T1000 (cell line): Measurements from ENCODE around the gene ANOS1.
"Not testable (repeated sequence)": the region's sequence is repeated elsewhere in the genome, so short reads cannot be mapped to it uniquely, and the experiment has no call there.

Experiments
- DNase-seq: peaks from one replicate; lab custom pipeline; 2025; ENCODE audit warnings: mixed read lengths; lab: John Stamatoyannopoulos, UW

The ANOS1 gene

DNA sequence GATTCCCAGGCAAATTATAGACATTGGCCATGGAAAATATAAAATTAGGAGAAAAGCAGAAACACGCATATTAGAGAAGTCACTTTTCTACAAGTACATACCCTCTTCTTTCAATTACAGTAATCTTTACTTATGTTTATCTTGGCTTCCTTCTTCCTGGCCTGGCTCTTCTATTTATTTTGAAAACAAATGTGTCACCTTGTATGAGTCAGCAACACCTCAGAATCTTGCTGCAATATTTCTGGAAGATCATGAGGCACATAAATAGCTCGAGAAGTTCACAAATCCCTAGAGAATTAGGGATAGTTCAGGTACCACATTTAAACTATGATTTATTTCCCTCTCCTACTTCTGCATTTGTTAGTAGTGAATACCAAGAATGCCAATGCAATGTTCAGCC, 124.6 kb downstream of the ANOS1 start:
- peak; percentile 4 for DNase-seq

DNA sequence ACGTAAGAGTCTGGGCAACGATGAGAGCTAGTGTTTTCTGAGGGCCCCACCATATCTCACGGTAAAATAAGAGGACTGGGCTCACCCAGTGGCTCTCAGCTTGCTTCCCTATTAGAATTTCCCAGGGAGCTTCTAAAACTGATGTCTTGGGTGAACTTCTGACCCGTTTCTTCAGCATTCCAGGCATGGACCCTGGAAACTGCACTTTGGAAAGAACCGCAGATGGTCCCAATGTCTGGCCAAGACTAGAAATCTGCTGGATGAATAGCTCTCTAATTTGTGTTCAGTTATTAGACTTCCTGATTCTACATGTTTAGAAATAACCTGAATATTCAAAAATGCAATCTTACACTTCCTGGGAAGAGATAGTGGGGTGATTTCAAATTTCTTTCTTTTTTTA, 127.8 kb downstream of the ANOS1 start:
- no peak for DNase-seq

DNA sequence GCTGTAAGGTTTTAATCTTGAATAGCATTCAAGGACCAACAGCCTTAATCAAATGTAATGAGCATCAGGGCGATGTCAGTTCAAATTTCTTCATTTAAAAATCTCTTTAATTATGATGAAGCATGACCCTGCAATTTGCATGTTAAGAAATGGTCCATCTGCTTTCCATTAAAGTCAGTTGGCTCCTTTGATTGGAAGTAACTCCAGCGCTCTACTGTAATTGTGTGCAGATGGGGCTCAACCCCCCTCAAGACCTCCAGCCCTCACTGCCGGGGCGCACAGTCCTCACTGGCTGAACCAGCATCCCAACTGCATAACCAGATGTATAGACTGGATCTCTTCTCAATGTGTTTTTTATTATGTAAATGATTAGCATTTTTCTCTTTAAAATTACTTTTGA, 140.4 kb downstream of the ANOS1 start:
- no peak for DNase-seq

DNA sequence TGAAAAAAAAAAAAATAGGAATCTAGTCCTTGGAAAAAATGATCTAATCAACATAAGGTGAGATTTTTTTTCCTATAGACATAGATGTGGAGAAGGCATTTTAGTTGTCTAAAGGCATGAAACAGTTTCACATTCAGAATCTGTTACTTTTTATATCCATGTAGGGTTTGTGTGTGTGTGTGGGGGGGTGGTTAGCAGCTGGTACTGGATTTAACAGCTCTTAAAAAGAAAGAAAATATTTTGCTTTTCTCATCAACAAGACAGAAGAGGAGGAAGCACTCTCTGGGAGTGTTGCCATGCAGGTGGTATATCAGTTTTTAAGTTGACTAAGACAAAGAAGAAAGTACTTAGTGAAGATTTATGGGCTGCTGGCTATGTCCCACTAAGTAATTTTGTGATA, 145.0 kb downstream of the ANOS1 start:
- DNase-seq = no peak

DNA sequence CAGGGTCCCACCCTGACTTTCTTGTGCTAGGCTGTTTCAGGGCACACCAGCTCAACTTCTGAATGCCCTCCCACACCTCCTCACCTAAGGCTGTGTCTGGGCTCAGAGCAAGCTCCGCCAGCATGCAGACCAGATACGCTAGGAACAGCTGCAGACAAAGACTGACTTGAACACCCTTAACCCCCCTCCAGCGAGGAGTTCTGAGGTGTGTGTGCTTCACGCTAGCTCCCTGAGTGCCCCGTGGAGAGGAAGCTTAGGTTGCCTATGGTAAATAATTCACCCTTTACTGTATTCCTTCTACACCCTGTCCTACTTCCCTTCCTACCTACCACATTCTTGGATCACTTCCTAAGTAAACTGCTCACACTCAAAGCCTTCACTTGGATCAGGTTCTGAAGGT, 152.3 kb downstream of the ANOS1 start:
- DNase-seq = no peak

DNA sequence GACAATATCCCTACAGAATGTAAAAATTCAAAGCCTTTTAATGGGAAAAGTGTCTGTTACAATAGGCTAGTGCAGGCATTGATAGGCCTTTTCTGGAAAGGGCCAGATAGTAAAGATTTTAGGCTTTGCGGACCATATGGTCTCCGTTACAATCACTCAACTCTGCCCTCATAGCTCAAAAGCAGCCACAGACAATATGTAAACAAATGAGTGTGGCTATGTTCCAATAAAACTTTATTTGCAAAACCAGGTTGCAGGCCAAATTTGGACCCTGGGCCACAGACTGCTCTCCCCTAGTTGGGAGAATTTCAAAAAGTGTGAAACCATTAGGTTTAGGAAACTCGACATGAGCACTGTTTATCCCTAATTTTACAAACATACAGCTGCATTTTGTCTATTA, 155.1 kb downstream of the ANOS1 start:
- no peak for DNase-seq

DNA sequence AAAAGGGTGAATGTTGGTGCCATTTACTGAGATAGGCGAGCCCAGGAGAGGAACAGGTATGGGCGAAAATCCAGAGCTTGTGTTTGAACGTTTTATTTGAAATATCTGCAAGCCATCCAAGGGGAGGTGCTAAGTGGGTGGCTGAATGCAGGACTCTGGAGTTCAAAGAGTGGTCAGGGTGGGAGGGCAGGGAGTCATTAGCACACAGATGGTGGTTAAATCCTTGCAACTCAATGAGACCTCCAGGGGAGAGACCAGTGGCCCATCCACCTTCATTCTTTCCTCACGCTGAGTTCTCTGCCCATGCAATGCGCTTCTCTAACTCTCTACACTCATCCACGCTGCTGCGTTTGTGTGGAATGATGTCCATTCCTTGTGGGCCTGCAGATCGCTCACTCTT, 166.2 kb downstream of the ANOS1 start:
- DNase-seq = no peak

DNA sequence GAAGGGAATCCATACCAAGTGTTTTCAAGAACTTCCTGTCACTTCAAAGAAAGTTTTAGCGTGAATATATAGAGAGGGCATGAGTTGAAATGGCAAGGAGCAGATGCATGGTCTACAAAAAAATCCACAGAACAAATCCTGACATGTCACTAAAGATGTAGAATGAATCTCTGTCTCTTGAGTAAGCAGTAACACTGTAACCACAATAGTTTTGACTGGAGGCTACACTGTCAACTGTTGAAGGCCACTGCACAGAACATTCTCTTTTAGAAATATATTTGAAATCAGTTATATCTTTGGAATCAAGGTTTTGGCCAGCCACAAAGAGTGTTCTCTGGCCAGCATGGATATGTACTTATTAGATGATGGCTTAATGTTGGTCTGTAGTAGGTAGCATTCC, 183.5 kb downstream of the ANOS1 start:
- DNase-seq = no peak

DNA sequence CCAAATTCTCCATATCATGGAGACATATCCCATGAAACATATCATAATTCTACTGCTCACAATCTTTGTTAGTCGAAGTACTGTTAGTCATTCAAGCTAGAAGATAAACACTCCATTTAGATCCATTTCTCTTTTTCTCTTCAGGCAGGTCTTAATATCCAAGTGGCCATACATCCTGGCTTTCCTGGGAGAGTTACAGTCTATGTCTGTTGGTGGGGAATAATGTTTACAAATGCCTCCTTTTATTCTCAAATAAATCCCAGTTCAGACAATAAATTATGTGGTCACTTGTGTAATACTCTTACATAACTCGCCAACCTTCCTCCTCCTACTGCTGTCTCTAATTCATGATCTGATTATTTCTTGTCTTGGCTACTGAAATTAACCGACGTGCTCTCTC, 185.2 kb downstream of the ANOS1 start:
- no peak for DNase-seq

DNA sequence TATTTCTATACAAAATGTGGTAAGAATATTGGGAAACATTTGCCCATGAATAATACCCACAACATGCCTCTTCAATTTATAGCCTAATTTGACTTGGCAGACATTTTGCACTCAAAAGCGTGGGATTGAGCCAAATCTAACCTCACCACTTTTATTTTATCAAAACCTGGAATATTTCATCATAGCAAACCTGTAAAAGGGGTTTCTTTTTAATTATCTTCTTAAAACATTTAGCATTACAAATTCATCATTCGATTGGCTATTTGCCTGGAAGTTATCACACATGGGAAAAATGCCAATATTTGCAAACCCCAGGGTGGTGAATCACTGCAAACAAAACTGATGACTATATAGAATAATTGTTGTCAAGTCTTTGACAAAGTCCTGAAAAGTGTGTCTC, 211.1 kb downstream of the ANOS1 start:
- no peak for DNase-seq

DNA sequence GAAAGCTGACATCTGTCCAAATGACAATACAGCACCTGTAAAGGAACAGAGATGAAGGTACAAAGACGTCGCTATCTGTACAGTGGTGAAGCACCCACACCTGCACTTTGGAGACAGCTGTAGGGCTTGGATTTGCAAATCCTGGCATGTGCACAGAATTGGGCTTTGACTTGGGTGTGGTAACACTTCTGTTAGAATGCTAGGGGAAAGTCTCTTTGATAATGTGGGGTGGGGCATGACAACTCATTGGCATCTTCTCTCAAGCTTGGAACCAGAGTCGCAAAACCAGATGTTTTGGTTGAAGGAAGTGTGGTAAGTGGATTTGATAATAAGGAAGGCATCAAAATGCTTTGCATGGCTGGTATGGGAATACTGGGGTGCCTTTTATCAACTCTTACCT, 211.8 kb downstream of the ANOS1 start:
- DNase-seq = no peak

DNA sequence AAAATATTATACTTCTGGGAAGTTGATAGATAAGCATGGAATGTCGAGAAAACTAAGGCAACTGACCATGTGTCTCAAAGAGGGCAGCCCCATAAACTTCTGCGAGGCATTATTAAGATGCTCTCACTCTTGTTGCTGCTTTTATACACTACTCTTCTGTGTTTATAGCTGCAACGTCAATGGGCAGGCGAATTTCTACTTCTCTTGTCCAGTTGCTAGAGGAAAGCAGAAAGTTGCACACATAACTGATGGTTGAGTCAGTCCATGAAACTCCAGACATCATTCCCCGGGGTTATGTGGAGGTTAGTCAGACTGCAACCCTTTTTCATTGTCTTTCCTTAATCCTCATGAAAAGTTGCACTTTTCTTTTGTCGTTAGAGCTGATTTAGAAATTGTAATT, 227.5 kb downstream of the ANOS1 start:
- no peak for DNase-seq

DNA sequence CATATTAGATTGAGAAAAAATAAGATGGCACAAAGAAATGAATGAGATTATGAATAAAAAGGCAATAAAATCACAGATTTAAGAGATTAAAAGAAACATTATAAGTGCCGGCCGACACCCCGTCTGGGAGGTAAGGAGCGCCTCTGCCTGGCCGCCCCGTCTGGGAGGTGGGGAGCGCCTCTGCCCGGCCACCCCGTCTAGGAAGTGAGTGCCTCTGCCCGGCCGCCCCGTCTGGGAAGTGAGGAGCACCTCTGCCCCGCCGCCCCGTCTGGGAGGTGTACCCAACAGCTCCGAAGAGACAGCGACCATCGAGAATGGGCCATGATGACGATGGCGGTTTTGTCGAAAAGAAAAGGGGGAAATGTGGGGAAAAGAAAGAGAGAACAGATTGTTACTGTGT, 229.8 kb downstream of the ANOS1 start:
- not testable (repeated sequence) for DNase-seq

DNA sequence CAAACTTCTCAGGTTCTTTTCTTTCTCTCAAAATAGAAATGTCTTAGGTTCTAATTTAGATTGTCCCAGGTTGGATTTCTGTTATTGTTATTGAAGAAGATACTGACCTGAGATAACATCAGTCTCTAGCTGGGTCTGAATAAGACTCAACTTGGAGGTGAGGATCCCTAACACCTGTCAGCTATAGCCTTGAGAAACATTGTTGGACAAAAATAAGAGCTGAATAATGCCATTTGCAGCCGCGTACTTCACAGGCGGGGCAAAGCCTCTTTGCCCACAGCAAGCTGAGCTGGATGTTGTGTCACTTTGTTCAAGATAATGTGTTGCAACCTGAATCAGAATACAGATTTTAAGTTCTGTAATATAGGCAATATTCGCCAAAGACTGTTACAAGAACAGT, 231.7 kb downstream of the ANOS1 start:
- no peak for DNase-seq

DNA sequence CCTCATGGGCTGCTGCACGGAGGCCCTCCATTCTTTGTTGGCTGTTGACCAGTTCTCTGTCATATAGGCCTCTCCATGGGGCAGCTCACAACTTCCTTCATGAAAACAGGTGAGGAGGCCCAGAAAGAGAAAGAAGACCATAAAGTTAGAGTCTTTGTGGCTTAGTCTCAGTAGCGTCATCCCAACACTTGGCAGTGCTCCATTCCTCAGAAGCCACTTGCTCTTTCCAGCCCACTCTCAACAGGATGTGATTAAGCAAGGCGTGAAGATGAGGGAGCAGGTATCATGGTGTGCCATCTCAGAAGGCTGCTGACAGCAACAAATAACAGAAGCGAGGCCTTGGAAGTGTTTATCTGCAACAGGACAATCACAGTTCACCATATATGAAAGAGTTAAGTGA, 236.9 kb downstream of the ANOS1 start:
- not testable (repeated sequence) for DNase-seq

DNA sequence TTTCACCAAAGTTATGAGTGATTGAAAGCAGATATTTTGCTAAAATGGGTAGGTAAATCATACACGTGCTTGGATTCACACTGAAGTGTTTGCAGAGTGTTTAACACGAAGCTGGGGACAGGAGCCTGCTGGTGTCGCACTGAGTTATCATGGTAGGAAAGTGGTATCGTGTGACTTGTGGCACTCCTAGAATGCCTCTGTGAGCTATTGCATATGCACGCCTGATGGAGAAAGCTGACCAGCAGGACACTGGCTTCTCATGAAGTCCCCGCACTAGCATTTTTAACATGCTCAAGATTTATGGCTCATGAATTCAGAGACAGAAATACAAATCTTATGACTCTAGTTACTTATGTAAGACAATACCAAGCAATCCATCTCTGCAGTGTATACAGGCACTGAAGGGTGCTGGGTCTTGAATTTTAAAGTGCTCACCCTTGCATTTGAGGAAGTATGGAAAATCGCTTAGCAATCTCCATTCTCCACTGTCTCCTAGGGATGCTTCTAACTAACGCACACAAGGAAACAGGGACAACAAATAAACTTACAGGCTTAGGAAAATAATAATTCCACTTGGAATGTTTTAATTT, 247.5 kb downstream of the ANOS1 start:
- no peak for DNase-seq
